RWPE1 (cell line): ENCODE results near the gene IL17REL.

ENCODE experiments used
- CTCF ChIA-PET: fragments of 350-600 bp; sonication (Branson Sonifier 250); formaldehyde crosslinking; extraction: SDS; loops from one replicate; lab custom pipeline; 2021; lab: Yijun Ruan, JAX
- POLR2A ChIA-PET: fragments of 400-600 bp; formaldehyde crosslinking; extraction: SDS; loops from one replicate; lab custom pipeline; 2020; ENCODE audit warnings: antibody characterized with exemption; ENCODE audit not compliant: low non-redundant PET; lab: Yijun Ruan, JAX
- DNase-seq: peaks from one replicate; pipeline ENCODE4 v3.0.0; 2012; ENCODE audit warnings: low spot score
- H3K27ac ChIP-seq: fragments of 450-650 bp; 2 replicates; pipeline ENCODE4 v1.5.1; 2017
- CTCF ChIP-seq: fragments of 450-650 bp; conservative IDR thresholded peaks from 2 replicates; pipeline ENCODE4 v1.5.1; 2017; ENCODE audit warnings: low read depth, mild to moderate bottlenecking

IL17REL gene

GRCh38 chr22:50009765-50010675 is 2.5 kb downstream of the IL17REL start:
- TF ChIP-seq CTCF, result no peak
- H3K27ac ChIP-seq, result no peak overlapping the region
- ChIA-PET POLR2A (no interaction called here), CTCF (interaction anchor here (0.8 kb wide), 1 partner anchor 41 kb away, joined by 3 read pairs; no protein-coding TSS in a partner anchor)
- no peak for DNase-seq

GRCh38 chr22:50009251-50009650 is 3.3 kb downstream of the IL17REL start:
- TF ChIP-seq CTCF, result no peak
- DNase-seq, result no peak
- CTCF ChIA-PET, result interaction anchor here (0.8 kb wide), 1 partner anchor 40 kb away, joined by 3 read pairs; no protein-coding TSS in a partner anchor
- H3K27ac ChIP-seq, result no peak overlapping the region
- POLR2A ChIA-PET, result no interaction called here

GRCh38 chr22:50008151-50009040 is 4.2 kb downstream of the IL17REL start:
- no peak for TF ChIP-seq CTCF
- ChIA-PET POLR2A (no interaction called here), CTCF (no interaction called here)
- no peak for DNase-seq
- H3K27ac ChIP-seq, result no peak overlapping the region

- CTCF ChIA-PET, result interaction anchor here (0.6 kb wide), 1 partner anchor 50 kb away, joined by 3 read pairs; no protein-coding TSS in a partner anchor
- TF ChIP-seq CTCF, result no peak
These were observed 5.5 kb downstream of the IL17REL start for GRCh38 chr22:50007057-50007511.

GRCh38 chr22:50004918-50005317 is 7.6 kb downstream of the IL17REL start:
- TF ChIP-seq CTCF, result no peak
- DNase-seq, result no peak
- CTCF ChIA-PET, result no interaction called here
- H3K27ac ChIP-seq, result no peak overlapping the region
- POLR2A ChIA-PET, result no interaction called here

More at GRCh38 chr22:50007057-50007511, 5.5 kb downstream of the IL17REL start:
- POLR2A ChIA-PET, result no interaction called here
- no peak overlapping the region for H3K27ac ChIP-seq
- DNase-seq, result no peak

- DNase-seq, result no peak
- POLR2A ChIA-PET, result no interaction called here
- no peak for TF ChIP-seq CTCF
These were observed 9.8 kb downstream of the IL17REL start for GRCh38 chr22:50002791-50003190.

More at GRCh38 chr22:50002791-50003190, 9.8 kb downstream of the IL17REL start:
- no peak overlapping the region for H3K27ac ChIP-seq
- CTCF ChIA-PET, result no interaction called here
